ENCODE measurements around the gene RHOU.

The RHOU gene

GRCh38 chr1:228737601-228738041, 2.3 kb downstream of the RHOU start:
- H3K4me3 ChIP-seq (ENCODE audit: low read depth, low read length), result no peak overlapping the region
- TF ChIP-seq, protein P1, sequence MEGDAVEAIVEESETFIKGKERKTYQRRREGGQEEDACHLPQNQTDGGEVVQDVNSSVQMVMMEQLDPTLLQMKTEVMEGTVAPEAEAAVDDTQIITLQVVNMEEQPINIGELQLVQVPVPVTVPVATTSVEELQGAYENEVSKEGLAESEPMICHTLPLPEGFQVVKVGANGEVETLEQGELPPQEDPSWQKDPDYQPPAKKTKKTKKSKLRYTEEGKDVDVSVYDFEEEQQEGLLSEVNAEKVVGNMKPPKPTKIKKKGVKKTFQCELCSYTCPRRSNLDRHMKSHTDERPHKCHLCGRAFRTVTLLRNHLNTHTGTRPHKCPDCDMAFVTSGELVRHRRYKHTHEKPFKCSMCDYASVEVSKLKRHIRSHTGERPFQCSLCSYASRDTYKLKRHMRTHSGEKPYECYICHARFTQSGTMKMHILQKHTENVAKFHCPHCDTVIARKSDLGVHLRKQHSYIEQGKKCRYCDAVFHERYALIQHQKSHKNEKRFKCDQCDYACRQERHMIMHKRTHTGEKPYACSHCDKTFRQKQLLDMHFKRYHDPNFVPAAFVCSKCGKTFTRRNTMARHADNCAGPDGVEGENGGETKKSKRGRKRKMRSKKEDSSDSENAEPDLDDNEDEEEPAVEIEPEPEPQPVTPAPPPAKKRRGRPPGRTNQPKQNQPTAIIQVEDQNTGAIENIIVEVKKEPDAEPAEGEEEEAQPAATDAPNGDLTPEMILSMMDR (IDR thresholded peaks at IDR 0.05; ENCODE audit: low read depth, low read length), result no peak

GRCh38 chr1:228739826-228740225, 4.5 kb downstream of the RHOU start:
- no peak overlapping the region for H3K4me3 ChIP-seq (ENCODE audit: low read depth, low read length)
- TF ChIP-seq, protein P1 (IDR thresholded peaks at IDR 0.05; ENCODE audit: low read depth, low read length), result no peak

DNA sequence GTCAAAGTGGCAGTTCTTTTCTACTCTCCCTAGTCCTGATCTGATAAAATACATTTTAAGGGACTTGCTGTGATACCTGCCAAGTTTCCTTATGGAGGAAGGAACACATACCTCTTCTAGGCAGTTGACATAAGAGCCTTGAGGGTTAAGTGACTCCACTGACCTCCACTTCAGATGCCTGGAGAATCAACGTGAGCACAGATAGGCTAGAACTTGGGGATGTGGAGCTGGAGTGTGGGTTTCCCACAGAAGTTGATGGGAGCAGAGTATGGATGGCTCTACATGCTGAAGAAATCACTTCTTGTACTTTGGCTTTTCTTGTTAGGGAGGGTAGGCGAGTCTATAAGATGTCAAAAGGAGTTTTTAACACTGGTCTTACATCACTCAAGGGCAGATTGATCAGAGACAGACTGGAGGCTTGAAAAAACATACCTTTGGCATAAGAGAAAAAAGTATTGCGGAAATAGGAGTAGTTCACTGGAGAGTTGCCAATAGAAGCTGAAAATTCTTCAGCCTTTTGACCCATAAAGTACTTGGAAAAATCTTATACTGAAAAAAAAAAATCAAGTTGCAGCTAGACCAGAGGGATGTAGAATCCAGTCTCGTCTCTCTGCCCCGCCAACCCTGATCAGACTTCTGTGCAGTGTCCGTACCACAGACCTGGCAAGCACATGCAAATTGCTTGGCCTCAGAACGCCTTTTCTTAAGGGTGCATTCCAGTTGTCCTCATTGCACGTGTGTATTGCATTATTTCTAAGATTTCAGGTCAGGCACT, 5.5 kb downstream of the RHOU start:
- TF ChIP-seq, protein P1 (IDR thresholded peaks at IDR 0.05; ENCODE audit: low read depth, low read length), result no peak
- H3K4me3 ChIP-seq (ENCODE audit: low read depth, low read length), result no peak overlapping the region

DNA sequence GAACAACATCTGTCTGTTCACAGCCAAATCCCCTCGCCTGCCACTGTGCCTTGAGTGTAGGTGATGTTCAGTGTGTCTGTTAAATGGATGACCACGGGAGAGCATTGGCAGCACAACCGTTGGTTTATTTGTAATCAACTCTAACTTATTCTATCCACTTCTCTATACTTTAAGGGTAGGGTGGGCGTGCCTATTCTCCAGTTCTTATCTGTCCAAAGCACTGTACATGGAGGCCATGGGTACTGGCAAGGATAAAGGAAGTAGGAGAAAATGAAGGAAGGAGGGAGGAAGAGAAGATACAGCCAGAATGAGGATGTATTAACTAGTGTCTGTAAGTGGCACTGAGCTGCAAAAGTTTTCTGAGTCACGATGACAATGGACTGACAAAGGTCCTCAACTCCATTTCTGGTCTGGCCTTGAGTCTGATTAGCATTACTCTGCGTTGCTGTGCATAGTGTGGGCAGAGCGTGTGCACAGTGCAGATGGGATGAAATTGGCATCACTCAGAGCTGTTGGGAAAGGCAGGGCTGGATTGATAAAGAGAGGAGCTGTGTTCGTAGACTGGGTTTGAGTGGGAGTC, 7.1 kb downstream of the RHOU start:
- TF ChIP-seq, protein P1 (IDR thresholded peaks at IDR 0.05; ENCODE audit: low read depth, low read length), result no peak

GRCh38 chr1:228743405-228743804, 8.1 kb downstream of the RHOU start:
- TF ChIP-seq, protein P1 (IDR thresholded peaks at IDR 0.05; ENCODE audit: low read depth, low read length), result no peak
- no peak overlapping the region for H3K4me3 ChIP-seq (ENCODE audit: low read depth, low read length)

More for the DNA sequence above, 7.1 kb downstream of the RHOU start:
- H3K4me3 ChIP-seq (ENCODE audit: low read depth, low read length), result no peak overlapping the region

- no peak overlapping the region for H3K4me3 ChIP-seq (ENCODE audit: low read depth, low read length)
- TF ChIP-seq, protein P1 (IDR thresholded peaks at IDR 0.05; ENCODE audit: low read depth, low read length), result no peak
These were observed 9.1 kb downstream of the RHOU start for GRCh38 chr1:228744356-228744755.

DNA sequence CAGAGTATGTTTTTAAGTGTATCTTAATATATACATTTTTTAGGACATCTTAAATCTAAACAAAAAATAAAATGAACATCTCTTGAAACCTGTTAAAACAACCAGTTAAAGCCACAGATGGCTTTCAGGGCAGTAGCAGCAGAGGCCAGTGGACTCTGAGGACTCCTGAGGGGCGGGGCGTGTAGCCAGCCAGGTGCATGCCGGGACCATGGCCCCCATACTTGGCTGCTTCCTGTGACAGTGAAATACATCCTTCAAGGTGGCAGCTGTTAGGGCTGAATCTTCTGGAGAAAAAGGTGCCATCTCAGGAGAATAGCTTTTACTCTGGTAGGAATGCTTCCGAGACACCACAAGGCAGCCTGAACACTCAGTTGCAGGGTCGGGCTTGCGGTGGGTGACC, 9.6 kb downstream of the RHOU start:
- H3K4me3 ChIP-seq (ENCODE audit: low read depth, low read length), result no peak overlapping the region
- TF ChIP-seq, protein P1 (IDR thresholded peaks at IDR 0.05; ENCODE audit: low read depth, low read length), result no peak

Measured in WI38 (cell line).